Stimulated activated CD4-positive, alpha-beta T cell treated with anti-CD3 and anti-CD28 coated beads, Interleukin-12 subunit alpha, Interleukin-12 subunit beta, amount 100 ng/mL, for 24 hours (primary cell): ENCODE results near the gene SERGEF.

ENCODE experiments used
- DNase-seq, 2 experiments: peaks; one replicate each; pipeline ENCODE4 v3.0.0-alpha.2; 2020; ENCODE audit warnings: low read depth in 2 of 2

Gene SERGEF

GRCh38 chr11:17813391-17814059, 199.3 kb downstream of the SERGEF start:
- no peak for DNase-seq

GRCh38 chr11:17812865-17813187, 200.0 kb downstream of the SERGEF start:
- DNase-seq = no peak

GRCh38 chr11:17812091-17812864, 200.6 kb downstream of the SERGEF start:
- DNase-seq = no peak

GRCh38 chr11:17811352-17811751, 201.5 kb downstream of the SERGEF start:
- no peak for DNase-seq

- no peak for DNase-seq
Observed at GRCh38 chr11:17810746-17811145, 202.1 kb downstream of the SERGEF start.

GRCh38 chr11:17810041-17810440, 202.8 kb downstream of the SERGEF start:
- DNase-seq = no peak

GRCh38 chr11:17807034-17807433, 205.8 kb downstream of the SERGEF start:
- no peak for DNase-seq

- DNase-seq = no peak
Observed at GRCh38 chr11:17805873-17806272, 207.0 kb downstream of the SERGEF start.

GRCh38 chr11:17805043-17805442, 207.8 kb downstream of the SERGEF start:
- DNase-seq = no peak

GRCh38 chr11:17803754-17804334, 209.0 kb downstream of the SERGEF start:
- no peak for DNase-seq

- no peak for DNase-seq
Observed at GRCh38 chr11:17802491-17802890, 210.4 kb downstream of the SERGEF start.

GRCh38 chr11:17801166-17801565, 211.7 kb downstream of the SERGEF start:
- DNase-seq = no peak

GRCh38 chr11:17799147-17799546, 213.7 kb downstream of the SERGEF start:
- DNase-seq = no peak

- DNase-seq = no peak
Observed at GRCh38 chr11:17798716-17799115, 214.1 kb downstream of the SERGEF start.

- no peak for DNase-seq
Observed at GRCh38 chr11:17798253-17798652, 214.6 kb downstream of the SERGEF start.

GRCh38 chr11:17796154-17796553, 216.7 kb downstream of the SERGEF start:
- no peak for DNase-seq

- DNase-seq = no peak
Observed at GRCh38 chr11:17794981-17795380, 217.9 kb downstream of the SERGEF start.

GRCh38 chr11:17793642-17794170, 219.1 kb downstream of the SERGEF start:
- DNase-seq = no peak

GRCh38 chr11:17792161-17792560, 220.7 kb downstream of the SERGEF start:
- DNase-seq = no peak

GRCh38 chr11:17791144-17791543, 221.7 kb downstream of the SERGEF start:
- no peak for DNase-seq

- DNase-seq = no peak
Observed at GRCh38 chr11:17790453-17790852, 222.4 kb downstream of the SERGEF start.

- DNase-seq = no peak
Observed at GRCh38 chr11:17788084-17788483, 224.8 kb downstream of the SERGEF start.
